OCI-LY1 (cell line): ENCODE results near the gene SERGEF.

Experiments
- H2AFZ ChIP-seq: fragments of 200-600 bp; sonication (generic), shearing (Covaris generic); 2 replicates; pipeline ENCODE4 v1.6.0; 2014; ENCODE audit warnings: antibody characterized with exemption, mild to moderate bottlenecking, low read length
- H3F3A ChIP-seq: fragments of 200-600 bp; sonication (generic), shearing (Covaris generic); 2 replicates; pipeline ENCODE4 v1.6.0; 2014; ENCODE audit warnings: mild to moderate bottlenecking, antibody characterized with exemption, low read length, moderate library complexity; ENCODE audit not compliant: insufficient read depth
- H3K27ac ChIP-seq: fragments of 200-600 bp; sonication (generic); 2 replicates; pipeline ENCODE4 v1.5.1; 2014; ENCODE audit warnings: low read length, mixed run types, mild to moderate bottlenecking, low read depth; ENCODE audit not compliant: poor library complexity, severe bottlenecking
- H3K27me3 ChIP-seq: fragments of 200-600 bp; sonication (generic); 2 replicates; pipeline ENCODE4 v1.6.0; 2014; ENCODE audit warnings: antibody characterized with exemption, mild to moderate bottlenecking, low read length, moderate library complexity; ENCODE audit not compliant: insufficient read depth
- H3K36me3 ChIP-seq: fragments of 200-600 bp; sonication (generic); 2 replicates; pipeline ENCODE4 v1.6.1; 2014; ENCODE audit warnings: mild to moderate bottlenecking, antibody characterized with exemption, low read length, moderate library complexity, mixed read lengths; ENCODE audit not compliant: insufficient read depth
- H3K4me1 ChIP-seq: fragments of 200-600 bp; sonication (generic); 2 replicates; pipeline ENCODE4 v1.5.1; 2014; ENCODE audit warnings: mild to moderate bottlenecking, low read length, moderate library complexity; ENCODE audit not compliant: insufficient read depth, severe bottlenecking
- H3K4me2 ChIP-seq: fragments of 200-600 bp; sonication (generic), shearing (Covaris generic); 2 replicates; pipeline ENCODE4 v1.6.1; 2014; ENCODE audit warnings: low read length
- H3K4me3 ChIP-seq: fragments of 200-600 bp; sonication (generic); 2 replicates; pipeline ENCODE4 v1.5.1; 2014; ENCODE audit warnings: low read length, low read depth, mild to moderate bottlenecking, mixed read lengths; ENCODE audit not compliant: poor library complexity, severe bottlenecking
- H3K79me2 ChIP-seq: fragments of 200-600 bp; shearing (Covaris generic); 2 replicates; pipeline ENCODE4 v1.6.1; 2016; ENCODE audit warnings: mixed run types, low read length, mixed read lengths; ENCODE audit not compliant: insufficient read depth
- H3K9ac ChIP-seq: fragments of 200-600 bp; sonication (generic), shearing (Covaris generic); 2 replicates; pipeline ENCODE4 v1.6.1; 2014; ENCODE audit warnings: mild to moderate bottlenecking, low read length, mixed read lengths
- H3K9me2 ChIP-seq: fragments of 200-600 bp; sonication (generic), shearing (Covaris generic); 2 replicates; pipeline ENCODE4 v1.6.1; 2014; ENCODE audit warnings: low read depth, mild to moderate bottlenecking, low read length, mixed read lengths
- H3K9me3 ChIP-seq: fragments of 200-600 bp; shearing (Covaris generic); 2 replicates; pipeline ENCODE4 v1.6.1; 2014; ENCODE audit warnings: low read length, mixed read lengths
- H4K20me1 ChIP-seq: fragments of 200-600 bp; sonication (generic), shearing (Covaris generic); 2 replicates; pipeline ENCODE4 v1.6.0; 2016; ENCODE audit warnings: mild to moderate bottlenecking, low read length; ENCODE audit not compliant: insufficient read depth
- CTCF ChIP-seq: fragments of 200-600 bp; sonication (generic), shearing (Covaris generic); IDR thresholded peaks from 2 replicates; pipeline ENCODE4 v1.5.1; 2017; ENCODE audit warnings: mild to moderate bottlenecking, antibody characterized with exemption, low read length, moderate library complexity, mixed read lengths
- EZH2 ChIP-seq: fragments of 200-600 bp; sonication (generic), shearing (Covaris generic); IDR thresholded peaks from 2 replicates; pipeline ENCODE4 v1.8.0; 2017; ENCODE audit warnings: borderline replicate concordance, mixed run types, mild to moderate bottlenecking, antibody characterized with exemption, low read length, moderate library complexity, mixed read lengths

Gene SERGEF

GRCh38 chr11:17887779-17888178, 125.1 kb downstream of the SERGEF start:
- TF ChIP-seq EZH2 (no peak), CTCF (no peak)
- no peaks in the 10 kb centered on the region for H3K9me3 ChIP-seq
- H3K9me2 ChIP-seq, result no peaks in the 10 kb centered on the region
- no peaks in the 10 kb centered on the region for H3K79me2 ChIP-seq
- H4K20me1 ChIP-seq, result no peaks in the 10 kb centered on the region
- no peaks in the 10 kb centered on the region for H3K4me1 ChIP-seq
- no peak overlapping the region for H3K4me3 ChIP-seq
- H3K27ac ChIP-seq, result no peak overlapping the region
- H3F3A ChIP-seq, result no peaks in the 10 kb centered on the region
- no peak overlapping the region for H3K4me2 ChIP-seq
- H3K36me3 ChIP-seq, result 0 out of 2 replicates have a peak, but pooled peaks cover 10% of the 10 kb centered on the region
- H2AFZ ChIP-seq, result no peak overlapping the region
- H3K9ac ChIP-seq, result no peak overlapping the region
- no peaks in the 10 kb centered on the region for H3K27me3 ChIP-seq

GRCh38 chr11:17883946-17884345, 128.9 kb downstream of the SERGEF start:
- no peak overlapping the region for H3K4me2 ChIP-seq
- no peak for TF ChIP-seq EZH2
- TF ChIP-seq CTCF, result no peak
- no peak overlapping the region for H2AFZ ChIP-seq
- H3K4me1 ChIP-seq, result no peaks in the 10 kb centered on the region
- no peaks in the 10 kb centered on the region for H3K36me3 ChIP-seq
- no peaks in the 10 kb centered on the region for H3K79me2 ChIP-seq
- no peaks in the 10 kb centered on the region for H3K9me3 ChIP-seq
- no peaks in the 10 kb centered on the region for H3K27me3 ChIP-seq
- no peak overlapping the region for H3K9ac ChIP-seq
- H3K9me2 ChIP-seq, result no peaks in the 10 kb centered on the region
- H3F3A ChIP-seq, result no peaks in the 10 kb centered on the region
- no peaks in the 10 kb centered on the region for H4K20me1 ChIP-seq
- H3K4me3 ChIP-seq, result no peak overlapping the region
- H3K27ac ChIP-seq, result no peak overlapping the region

GRCh38 chr11:17883057-17883456, 129.8 kb downstream of the SERGEF start:
- Histone ChIP-seq H3K27me3 (no peaks in the 10 kb centered on the region), H3K36me3 (no peaks in the 10 kb centered on the region), H2AFZ (no peak overlapping the region), H3K4me2 (no peak overlapping the region), H3K4me1 (no peaks in the 10 kb centered on the region), H3K9me2 (no peaks in the 10 kb centered on the region), H4K20me1 (no peaks in the 10 kb centered on the region), H3K9me3 (no peaks in the 10 kb centered on the region), H3K79me2 (no peaks in the 10 kb centered on the region), H3K4me3 (no peak overlapping the region), H3K9ac (no peak overlapping the region), H3K27ac (no peak overlapping the region), H3F3A (no peaks in the 10 kb centered on the region)
- no peak for TF ChIP-seq CTCF
